Endothelial cell (in vitro differentiated cells): ENCODE data around the gene KRCC1. TPM values are rescaled to one million over a fixed set of nuclear protein-coding genes. Genes with fewer than 3 reads are reported as not detected.

ENCODE experiments used
- DNase-seq: peaks from one replicate; pipeline ENCODE4 v3.0.0; 2021; ENCODE audit warnings: low spot score
- H3K27ac Mint-ChIP-seq: one replicate; pipeline ENCODE4 v1.8.0; 2021; ENCODE audit warnings: mixed read lengths, inconsistent platforms; ENCODE audit not compliant: unreplicated experiment
- H3K27me3 Mint-ChIP-seq: one replicate; pipeline ENCODE4 v1.8.0; 2021; ENCODE audit warnings: mild to moderate bottlenecking, moderate library complexity, mixed read lengths, inconsistent platforms; ENCODE audit not compliant: unreplicated experiment
- H3K36me3 Mint-ChIP-seq: one replicate; pipeline ENCODE4 v1.8.0; 2021; ENCODE audit warnings: mild to moderate bottlenecking, low read depth, mixed read lengths, inconsistent platforms; ENCODE audit not compliant: unreplicated experiment
- H3K4me1 Mint-ChIP-seq: one replicate; pipeline ENCODE4 v1.8.0; 2021; ENCODE audit warnings: mild to moderate bottlenecking, mixed read lengths, inconsistent platforms; ENCODE audit not compliant: unreplicated experiment
- H3K4me3 Mint-ChIP-seq: one replicate; pipeline ENCODE4 v1.8.0; 2021; ENCODE audit warnings: mild to moderate bottlenecking, mixed read lengths, inconsistent platforms; ENCODE audit not compliant: unreplicated experiment
- H3K9me3 Mint-ChIP-seq: one replicate; pipeline ENCODE4 v1.8.0; 2021; ENCODE audit warnings: mixed read lengths, inconsistent platforms; ENCODE audit not compliant: unreplicated experiment
- CTCF ChIP-seq: fragments of 200-600 bp; sonication (generic); IDR thresholded peaks from one replicate; pipeline ENCODE4 v1.5.0; 2021; ENCODE audit warnings: antibody characterized with exemption; ENCODE audit not compliant: unreplicated experiment
- total RNA-seq: library from RNA; stranded (reverse); fragmentation: NEBNext Ultra II Directional; extraction: Animal tissue kit (Norgen Biotek cat#: 25700); gene quantifications from one replicate; pipeline ENCODE4 v1.2.1, GENCODE V29; 2021; ENCODE audit not compliant: unreplicated experiment

KRCC1 gene
- total RNA-seq, 1 donor from 2014 or later, result 18.0 TPM

GRCh38 chr2:88097891-88098557, 42.4 kb upstream of the KRCC1 start:
- no peaks in the 10 kb centered on the region for H3K4me1 Mint-ChIP-seq
- no peak for DNase-seq
- TF ChIP-seq CTCF, result no peak
- peaks cover 3% of the 10 kb centered on the region for H3K27me3 Mint-ChIP-seq
- no peaks in the 10 kb centered on the region for H3K9me3 Mint-ChIP-seq
- H3K4me3 Mint-ChIP-seq, result no peak overlapping the region
- H3K36me3 Mint-ChIP-seq, result no peaks in the 10 kb centered on the region
- no peak overlapping the region for H3K27ac Mint-ChIP-seq

GRCh38 chr2:88097192-88097591, 41.6 kb upstream of the KRCC1 start:
- Mint-ChIP-seq H3K4me1 (no peaks in the 10 kb centered on the region), H3K9me3 (no peaks in the 10 kb centered on the region), H3K27ac (no peak overlapping the region), H3K36me3 (no peaks in the 10 kb centered on the region), H3K27me3 (peaks cover 2% of the 10 kb centered on the region), H3K4me3 (no peak overlapping the region)
- no peak for DNase-seq
- TF ChIP-seq CTCF, result no peak

- no peak for TF ChIP-seq CTCF
- DNase-seq, result no peak
Measured at GRCh38 chr2:88096708-88097107, 41.1 kb upstream of the KRCC1 start.

GRCh38 chr2:88095022-88095421, 39.4 kb upstream of the KRCC1 start:
- Mint-ChIP-seq H3K9me3 (no peaks in the 10 kb centered on the region), H3K4me1 (peaks cover 4% of the 10 kb centered on the region), H3K27ac (no peak overlapping the region), H3K36me3 (no peaks in the 10 kb centered on the region), H3K4me3 (no peak overlapping the region), H3K27me3 (peaks cover 2% of the 10 kb centered on the region)
- no peak for DNase-seq
- no peak for TF ChIP-seq CTCF

More at GRCh38 chr2:88096708-88097107, 41.1 kb upstream of the KRCC1 start:
- no peaks in the 10 kb centered on the region for H3K4me1 Mint-ChIP-seq
- H3K27me3 Mint-ChIP-seq, result peaks cover 2% of the 10 kb centered on the region
- no peaks in the 10 kb centered on the region for H3K36me3 Mint-ChIP-seq
- H3K9me3 Mint-ChIP-seq, result no peaks in the 10 kb centered on the region
- no peak overlapping the region for H3K4me3 Mint-ChIP-seq
- no peak overlapping the region for H3K27ac Mint-ChIP-seq

GRCh38 chr2:88092773-88093172, 37.2 kb upstream of the KRCC1 start:
- no peak overlapping the region for H3K4me3 Mint-ChIP-seq
- no peak for TF ChIP-seq CTCF
- H3K9me3 Mint-ChIP-seq, result no peaks in the 10 kb centered on the region
- no peaks in the 10 kb centered on the region for H3K36me3 Mint-ChIP-seq
- no peaks in the 10 kb centered on the region for H3K27me3 Mint-ChIP-seq
- H3K4me1 Mint-ChIP-seq, result peaks cover 4% of the 10 kb centered on the region
- no peak for DNase-seq
- no peak overlapping the region for H3K27ac Mint-ChIP-seq
